ACHN (cell line): ENCODE measurements around the gene RABAC1.
"Not testable (repeated sequence)": the region's sequence is repeated elsewhere in the genome, so short reads cannot be mapped to it uniquely, and the experiment has no call there.

Experiments
- DNase-seq: peaks from one replicate; pipeline ENCODE4 v3.0.0-alpha.2; 2015
- in situ Hi-C: cut with HindIII; loops from 2 replicates; pipeline ENCODE4 v1.10.0; 2017; ENCODE audit warnings: low sequenced_read_pairs, low pct_ligation_motif_present, low pct_unique_long_range_greater_than_20kb

RABAC1 gene

GRCh38 chr19:41922585-41922984, 36.5 kb downstream of the RABAC1 start:
- in situ Hi-C loops, result no loop called here

GRCh38 chr19:41921577-41922576, 37.2 kb downstream of the RABAC1 start:
- no peak for DNase-seq
- in situ Hi-C loops, result no loop called here

More at GRCh38 chr19:41922585-41922984, 36.5 kb downstream of the RABAC1 start:
- DNase-seq, result no peak

- DNase-seq, result no peak
- in situ Hi-C loops, result no loop called here
Measured at GRCh38 chr19:41920882-41921576, 38.1 kb downstream of the RABAC1 start.

DNA sequence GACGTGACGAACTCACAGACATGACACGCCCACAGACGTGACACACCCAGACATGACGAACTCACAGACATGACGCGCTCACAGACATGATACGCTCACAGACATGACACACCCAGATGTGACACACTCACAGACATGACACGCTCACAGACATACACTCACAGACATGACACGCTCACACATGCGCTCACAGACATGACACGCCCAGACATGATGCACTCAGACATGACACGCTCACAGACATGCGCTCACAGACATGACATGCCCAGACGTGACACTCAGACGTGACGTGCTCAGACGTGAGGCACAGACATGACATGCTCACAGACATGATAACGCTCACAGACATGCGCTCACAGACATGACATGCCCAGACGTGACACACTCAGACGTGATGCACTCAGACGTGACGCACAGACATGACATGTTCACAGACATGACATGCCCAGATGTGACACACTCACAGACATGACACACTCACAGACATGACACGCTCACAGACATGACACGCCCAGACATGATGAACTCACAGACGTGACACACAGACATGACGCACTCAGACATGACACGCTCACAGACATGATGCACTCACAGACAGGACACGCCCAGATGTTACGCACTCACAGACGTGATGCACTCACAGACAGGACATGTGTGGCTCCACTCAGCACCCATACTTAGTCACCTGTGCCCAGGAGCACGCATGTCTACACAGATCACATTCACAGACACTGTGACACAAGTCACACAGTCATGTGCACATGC, 39.0 kb downstream of the RABAC1 start:
- in situ Hi-C loops, result no loop called here
- no peak for DNase-seq

DNA sequence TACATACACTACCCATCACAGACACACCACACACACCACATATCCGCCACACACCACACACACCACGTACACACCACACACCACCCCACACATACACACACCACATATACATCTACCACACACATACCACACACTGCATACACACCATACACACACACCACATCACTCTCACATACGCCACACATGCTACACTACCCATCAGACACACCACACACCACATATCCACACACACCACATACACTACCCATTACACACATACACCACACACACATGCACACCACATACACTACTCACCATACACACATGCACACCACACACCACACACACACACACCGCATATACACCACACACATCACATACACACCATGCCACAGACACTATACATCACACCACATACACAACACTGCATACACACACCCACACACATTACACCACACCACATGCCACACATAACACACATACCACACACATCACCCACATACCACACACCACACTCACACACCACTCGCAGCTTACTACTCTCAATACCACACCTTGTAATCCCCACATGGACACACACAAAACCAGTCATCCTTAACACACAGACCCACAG, 40.4 kb downstream of the RABAC1 start:
- in situ Hi-C loops, result no loop called here
- no peak for DNase-seq

DNA sequence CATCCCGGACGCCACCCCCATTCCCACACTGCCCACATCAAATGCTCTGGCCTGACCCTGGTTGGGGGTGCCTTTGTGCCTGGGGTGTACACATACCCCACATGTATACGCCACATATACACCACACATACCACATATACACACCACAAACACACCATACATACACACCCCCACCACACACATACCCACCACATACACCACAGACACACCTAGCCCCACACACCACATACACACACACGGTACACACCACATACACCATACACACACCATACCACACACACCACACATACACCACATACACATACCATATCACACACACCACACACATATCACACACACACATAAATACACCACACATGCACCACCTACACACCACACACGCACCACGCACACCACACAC, 41.0 kb downstream of the RABAC1 start:
- in situ Hi-C loops, result no loop called here
- DNase-seq, result no peak

- no peak for DNase-seq
- in situ Hi-C loops, result no loop called here
Measured at GRCh38 chr19:41917676-41918075, 41.4 kb downstream of the RABAC1 start.

DNA sequence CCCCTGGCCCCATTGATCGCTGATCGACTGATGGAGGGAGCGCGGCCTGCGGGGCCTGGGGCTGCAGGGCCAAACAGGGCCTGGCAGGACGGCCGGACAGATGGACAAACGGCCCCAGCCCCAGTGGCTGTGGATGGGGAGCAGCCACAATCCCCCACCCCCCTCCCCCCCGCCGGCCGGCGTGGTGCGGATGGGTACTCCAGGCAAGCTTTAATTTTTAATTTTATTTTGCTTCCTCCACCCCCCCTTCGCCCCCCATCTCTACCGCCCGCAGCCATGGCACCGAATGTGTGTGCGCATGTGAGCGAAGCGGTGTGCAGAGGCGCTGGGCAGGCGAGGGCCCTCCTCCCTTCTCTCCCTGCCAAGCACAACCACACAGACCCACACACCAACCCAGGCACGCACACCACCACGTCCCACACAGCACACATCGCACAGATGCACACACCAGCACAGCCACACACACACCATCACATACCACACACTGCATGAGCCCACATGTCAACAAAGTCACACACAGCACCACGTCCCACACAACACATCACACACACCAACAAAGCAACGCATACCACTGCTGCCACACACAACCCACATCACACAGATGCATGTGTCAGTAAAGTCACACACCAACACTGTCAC, 43.2 kb downstream of the RABAC1 start:
- in situ Hi-C loops, result no loop called here
- DNase-seq, result no peak

DNA sequence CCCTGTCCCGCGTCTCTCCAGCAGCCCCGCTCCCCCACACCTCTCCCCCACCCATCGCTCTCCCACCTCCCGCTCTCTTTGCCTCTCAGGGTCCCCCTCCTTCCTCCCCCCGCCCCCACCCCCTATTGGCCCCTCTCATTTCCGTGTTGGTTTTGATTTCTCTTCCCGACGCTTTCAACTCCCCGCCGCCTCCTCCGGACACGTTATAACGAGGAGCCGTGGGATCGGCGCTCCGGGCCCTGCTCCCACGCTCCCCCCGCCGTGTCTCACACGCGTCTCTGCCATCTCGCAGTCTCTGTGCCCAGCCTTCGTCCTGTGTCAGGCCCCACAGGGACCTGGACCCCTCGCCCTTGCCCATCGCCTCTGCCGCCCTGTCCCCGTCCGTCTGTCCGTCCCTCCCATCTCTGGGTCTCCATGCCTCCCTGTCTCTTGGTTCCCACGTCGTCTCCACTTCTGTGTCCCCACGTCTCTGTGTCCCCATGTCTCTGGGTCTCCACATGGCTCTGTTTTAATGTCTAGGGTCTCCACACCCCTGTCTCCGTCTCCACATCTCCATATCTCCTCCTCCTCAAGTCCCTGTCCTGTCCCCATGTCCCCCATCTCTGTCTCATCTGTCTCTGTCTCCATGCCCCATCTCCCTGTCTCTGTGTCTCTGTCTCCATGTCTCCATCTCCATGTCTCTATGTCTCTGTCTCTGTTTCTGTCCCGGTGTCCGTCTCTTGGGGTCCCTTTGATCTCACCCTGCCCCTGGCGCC, 43.9 kb downstream of the RABAC1 start:
- no peak for DNase-seq
- in situ Hi-C loops, result no loop called here

GRCh38 chr19:41914424-41914834, 44.7 kb downstream of the RABAC1 start:
- in situ Hi-C loops, DNase-seq: not testable (repeated sequence)

DNA sequence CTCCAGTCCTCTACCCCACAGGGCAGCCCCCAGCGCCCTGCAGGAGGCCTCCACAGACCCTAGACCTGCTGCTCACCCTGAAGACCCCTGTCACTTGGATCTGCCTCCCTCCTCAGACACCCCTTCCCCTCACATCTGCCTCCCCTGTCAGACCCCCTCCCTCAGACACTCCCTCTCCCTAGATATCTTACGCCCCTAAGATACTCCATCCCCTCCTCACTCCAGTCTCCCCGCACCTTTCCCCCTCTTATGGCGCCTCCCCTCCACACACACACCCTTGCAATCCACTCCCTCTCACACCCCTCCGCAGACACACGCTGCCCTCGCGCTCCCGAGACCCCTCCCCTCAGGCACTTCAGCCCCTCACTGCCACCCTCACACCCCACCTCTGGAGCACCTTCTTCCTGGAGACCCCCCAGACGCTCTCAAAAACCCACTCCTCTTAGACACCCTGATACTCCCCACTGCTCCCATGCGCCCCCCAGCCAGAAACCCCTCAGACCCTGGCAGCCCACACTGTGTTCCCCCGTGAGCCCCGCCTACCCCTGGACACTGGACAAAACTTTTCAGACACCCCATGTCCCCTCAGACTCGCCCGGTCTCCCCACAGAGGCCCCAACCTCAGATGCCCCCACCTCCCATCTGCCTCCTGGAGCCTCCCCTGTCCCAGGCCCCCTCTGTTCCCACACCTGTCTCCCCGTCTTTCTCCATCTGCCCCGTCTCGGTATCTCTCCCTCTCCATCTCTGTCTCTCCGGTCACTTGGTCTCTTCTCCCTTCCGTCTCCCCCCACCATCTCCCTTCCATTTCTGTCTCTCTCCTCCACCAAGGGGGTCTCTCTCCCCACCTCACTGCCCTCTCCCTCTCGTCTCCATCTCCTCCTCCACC, 45.3 kb downstream of the RABAC1 start:
- in situ Hi-C loops, result no loop called here
- no peak for DNase-seq

- no peak for DNase-seq
Measured at GRCh38 chr19:41912899-41913537, 46.1 kb downstream of the RABAC1 start.

DNA sequence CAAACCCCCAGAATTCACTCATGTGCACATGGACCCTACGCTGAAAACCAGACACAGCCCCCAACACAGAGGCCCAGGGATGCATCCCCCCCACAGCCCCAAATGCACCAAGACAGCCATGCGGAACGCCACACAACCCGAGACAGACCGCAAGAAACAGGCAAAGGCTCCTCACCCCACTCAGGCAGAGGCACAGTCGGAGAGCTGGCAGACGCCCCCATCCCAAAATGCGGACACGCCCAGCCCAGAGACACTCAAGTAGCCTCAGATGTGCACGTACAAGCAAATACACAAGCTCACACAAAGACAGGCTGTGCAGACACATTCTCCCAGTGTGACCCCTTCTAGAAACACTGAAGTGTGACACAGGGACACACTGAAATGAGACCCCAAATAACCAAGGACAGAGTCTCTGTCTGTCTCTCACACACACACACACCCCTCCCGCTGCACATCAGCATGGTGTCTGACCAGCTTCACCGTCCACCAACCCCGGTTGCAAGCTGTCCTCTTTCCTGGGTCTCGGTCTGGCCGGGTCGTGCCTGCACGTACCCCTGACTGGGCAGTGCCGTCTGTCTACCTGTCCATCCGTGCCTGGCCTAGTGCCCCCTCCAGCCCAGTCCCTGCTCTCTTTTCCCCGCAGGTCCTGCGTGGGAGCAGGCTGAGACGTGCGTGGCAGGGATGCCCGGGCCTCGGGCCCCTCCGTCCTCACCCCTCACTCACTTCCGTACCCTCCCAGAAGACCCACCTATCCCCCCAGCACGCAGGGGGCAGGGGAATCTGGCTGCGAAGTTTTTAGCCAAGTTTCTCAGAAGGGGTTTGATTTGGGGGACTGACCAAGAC, 47.0 kb downstream of the RABAC1 start:
- in situ Hi-C loops, result no loop called here
- no peak for DNase-seq

More at GRCh38 chr19:41912899-41913537, 46.1 kb downstream of the RABAC1 start:
- in situ Hi-C loops, result no loop called here

- in situ Hi-C loops, result no loop called here
- no peak for DNase-seq
Measured at GRCh38 chr19:41910992-41911888, 47.9 kb downstream of the RABAC1 start.
